SW480 (cell line): ENCODE measurements around the gene ZFP64.

Experiments
- DNase-seq: peaks from one replicate; pipeline ENCODE4 v3.0.0-alpha.2; 2016; ENCODE audit warnings: low spot score

Gene ZFP64

GRCh38 chr20:52104546-52105441 is 86.8 kb downstream of the ZFP64 start:
- DNase-seq = no peak

DNA sequence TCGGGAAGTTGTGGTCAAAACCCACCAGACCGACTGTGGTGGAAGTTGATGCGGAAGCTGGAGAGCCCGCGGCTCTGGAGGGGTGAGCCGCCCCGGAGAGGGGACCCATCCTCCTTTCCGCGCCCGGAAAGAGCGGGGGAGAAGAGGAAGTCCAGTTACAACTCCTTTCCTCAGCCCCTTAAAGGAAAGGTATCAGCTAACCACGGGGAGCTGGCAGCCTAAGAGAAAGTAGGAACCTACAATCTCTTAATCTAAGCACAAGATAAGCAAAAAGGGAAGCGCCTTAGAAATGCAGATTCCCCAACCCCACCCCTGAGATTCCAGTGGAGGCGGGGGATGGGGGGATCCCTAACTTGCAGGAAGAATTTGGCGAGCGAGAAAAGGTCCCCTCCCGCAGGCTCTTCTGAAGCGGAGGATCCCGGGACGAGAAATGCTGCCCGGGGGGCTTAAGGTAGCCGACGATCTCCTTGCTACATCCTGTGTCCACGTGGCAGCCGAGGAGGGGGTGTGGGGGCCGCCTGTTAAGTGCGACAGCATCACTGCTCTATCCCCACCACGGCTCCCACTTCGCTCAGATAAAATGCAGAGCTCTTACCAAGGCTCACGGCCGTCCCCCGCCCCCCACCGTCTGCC is 87.5 kb downstream of the ZFP64 start:
- DNase-seq = no peak

DNA sequence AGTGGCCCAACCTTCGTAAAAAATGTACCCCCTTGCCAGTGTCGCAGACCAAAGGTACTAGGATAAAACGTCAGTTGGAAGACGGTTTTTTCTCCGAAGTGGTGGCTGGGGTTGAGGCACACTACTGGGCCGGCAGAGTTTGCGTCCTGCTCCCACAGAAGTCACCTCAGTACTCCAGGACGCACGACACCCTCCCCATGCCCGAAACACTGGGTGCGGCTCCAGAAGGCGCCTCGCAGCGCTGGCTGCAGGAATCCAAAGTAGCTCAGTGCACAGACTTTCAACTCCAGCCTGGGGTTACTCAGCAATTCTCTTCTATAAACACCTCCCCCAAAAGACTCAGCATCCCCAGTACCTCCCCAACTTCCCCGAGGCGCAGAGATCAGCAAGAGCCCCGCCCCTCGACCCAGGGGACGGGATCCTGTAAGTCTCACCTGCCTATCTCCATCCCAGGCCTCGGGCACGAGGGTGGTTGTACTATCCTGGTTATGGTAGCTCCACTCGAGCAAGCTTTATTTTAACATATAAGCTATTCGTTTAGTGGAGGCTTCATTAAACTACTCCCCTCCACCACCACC is 88.2 kb downstream of the ZFP64 start:
- DNase-seq = no peak

DNA sequence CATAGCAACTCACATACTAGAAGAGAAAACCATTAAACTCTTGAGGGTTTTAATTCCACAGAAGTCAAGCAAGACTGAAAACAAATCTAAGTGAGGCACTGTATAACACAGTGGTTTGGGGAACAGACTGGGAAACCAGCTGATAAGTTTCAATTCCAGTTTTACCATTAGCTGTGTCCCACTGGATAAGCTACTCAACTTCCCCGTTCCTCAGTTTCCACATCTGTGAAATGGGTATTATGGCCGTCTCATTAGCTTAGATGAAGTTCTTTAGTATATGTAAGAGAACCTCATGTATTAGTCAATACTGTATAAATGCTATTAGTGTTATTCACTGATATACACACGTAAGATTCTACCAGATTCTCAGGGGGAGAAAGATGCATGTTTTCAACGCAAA is 89.0 kb downstream of the ZFP64 start:
- no peak for DNase-seq

GRCh38 chr20:52102126-52102525 is 89.5 kb downstream of the ZFP64 start:
- DNase-seq = no peak
